CD14-positive monocyte (primary cell): Measurements from ENCODE around the gene IQCN. TPM values are rescaled to one million over a fixed set of nuclear protein-coding genes. Genes with fewer than 3 reads are reported as not detected.

Source experiments
- DNase-seq, 3 donors: peaks; one replicate each; pipeline ENCODE4 v3.0.0-alpha.2; 2011 to 2022
- H2AFZ ChIP-seq: 2 replicates; pipeline ENCODE4 v1.6.0; 2012; ENCODE audit warnings: mild to moderate bottlenecking, low read depth, low read length, inconsistent platforms; ENCODE audit not compliant: insufficient read depth, poor library complexity, severe bottlenecking
- H3K27ac ChIP-seq, 2 donors: 1 replicate in 1 of 2; 2 replicates in 1 of 2; pipeline ENCODE4 v1.5.1; 2012 to 2013; ENCODE audit warnings: low read length in 2 of 2, control low read depth in 1 of 2, inconsistent platforms in 1 of 2, low read depth in 1 of 2, mild to moderate bottlenecking in 1 of 2
- H3K27me3 ChIP-seq, 2 donors: one replicate each; pipeline versions ENCODE4 v1.6.0 to v1.6.1; 2011 to 2013; ENCODE audit warnings: low read length in 2 of 2; ENCODE audit not compliant: control insufficient read depth in 2 of 2, insufficient read depth in 2 of 2
- H3K36me3 ChIP-seq, 2 donors: replicated peaks in 1 of 2; 1 replicate in 1 of 2; 2 replicates in 1 of 2; pipeline versions ENCODE4 v1.5.1 to v1.6.1; 2012 to 2013; ENCODE audit warnings: low read length in 2 of 2, control low read depth in 1 of 2, inconsistent platforms in 1 of 2, mild to moderate bottlenecking in 1 of 2; ENCODE audit not compliant: insufficient read depth in 2 of 2, control insufficient read depth in 1 of 2
- H3K4me1 ChIP-seq, 2 donors: 1 replicate in 1 of 2; 2 replicates in 1 of 2; pipeline versions ENCODE4 v1.5.1 to v1.6.1; 2012 to 2013; ENCODE audit warnings: low read length in 2 of 2, control low read depth in 1 of 2, inconsistent platforms in 1 of 2, mild to moderate bottlenecking in 1 of 2, moderate library complexity in 1 of 2; ENCODE audit not compliant: insufficient read depth in 2 of 2, control insufficient read depth in 1 of 2
- H3K4me2 ChIP-seq: replicated peaks from 2 replicates; pipeline ENCODE3; 2012; ENCODE audit warnings: low read length, moderate library complexity, mild to moderate bottlenecking; ENCODE audit not compliant: poor library complexity, severe bottlenecking; ENCODE audit errors: extremely low read depth
- H3K4me3 ChIP-seq, 3 experiments: fragments of 200-600 bp in 1 of 3; sonication (generic) in 1 of 3; replicated peaks in 1 of 3; 1 replicate in 2 of 3; 2 replicates in 1 of 3; pipeline ENCODE4 v1.5.1; 2011 to 2013; ENCODE audit warnings: low read length in 3 of 3, mild to moderate bottlenecking in 3 of 3, control low read depth in 2 of 3, low read depth in 2 of 3, inconsistent platforms in 1 of 3, moderate library complexity in 1 of 3
- H3K79me2 ChIP-seq: 2 replicates; pipeline ENCODE4 v1.6.0; 2012; ENCODE audit warnings: mild to moderate bottlenecking, control low read depth, inconsistent platforms, low read length, moderate library complexity; ENCODE audit not compliant: insufficient read depth
- H3K9ac ChIP-seq: 2 replicates; pipeline ENCODE4 v1.6.0; 2017; ENCODE audit warnings: low read length, mild to moderate bottlenecking; ENCODE audit not compliant: insufficient read depth, poor library complexity, severe bottlenecking
- H3K9me3 ChIP-seq, 2 donors: replicated peaks in 1 of 2; 1 replicate in 1 of 2; 2 replicates in 1 of 2; pipeline versions ENCODE4 v1.5.1 to v1.6.1; 2012 to 2013; ENCODE audit warnings: low read length in 2 of 2, control low read depth in 1 of 2; ENCODE audit not compliant: control insufficient read depth in 1 of 2, insufficient read depth in 1 of 2
- H4K20me1 ChIP-seq: 2 replicates; pipeline ENCODE4 v1.6.0; 2012; ENCODE audit warnings: mild to moderate bottlenecking, low read length, control low read depth, moderate library complexity; ENCODE audit not compliant: insufficient read depth
- H3K27ac Mint-ChIP-seq, 7 donors: one replicate each; pipeline ENCODE4 v1.8.0; 2020; ENCODE audit warnings: mild to moderate bottlenecking in 7 of 7, mixed read lengths in 7 of 7, moderate library complexity in 6 of 7, inconsistent platforms in 2 of 7
- H3K27me3 Mint-ChIP-seq, 3 donors: one replicate each; pipeline ENCODE4 v1.8.0; 2021 to 2022; ENCODE audit warnings: low read depth in 3 of 3, mild to moderate bottlenecking in 3 of 3, mixed read lengths in 3 of 3, moderate library complexity in 3 of 3, inconsistent platforms in 1 of 3
- H3K36me3 Mint-ChIP-seq, 2 donors: one replicate each; pipeline ENCODE4 v1.8.0; 2020; ENCODE audit warnings: mixed read lengths in 2 of 2, inconsistent platforms in 1 of 2, mild to moderate bottlenecking in 1 of 2
- H3K4me1 Mint-ChIP-seq: one replicate; pipeline ENCODE4 v1.8.0; 2020; ENCODE audit warnings: mild to moderate bottlenecking, mixed read lengths
- H3K4me3 Mint-ChIP-seq, 2 donors: one replicate each; pipeline ENCODE4 v1.8.0; 2020; ENCODE audit warnings: mild to moderate bottlenecking in 2 of 2, mixed read lengths in 2 of 2, moderate library complexity in 1 of 2
- H3K9me3 Mint-ChIP-seq, 7 donors: one replicate each; pipeline ENCODE4 v1.8.0; 2020 to 2022; ENCODE audit warnings: mixed read lengths in 7 of 7, mild to moderate bottlenecking in 6 of 7, moderate library complexity in 6 of 7, inconsistent platforms in 2 of 7
- WGBS: methylation state at CpG from one replicate; pipeline ENCODE4 v1.1.5; 2013; ENCODE audit warnings: missing lambda C conversion rate; ENCODE audit not compliant: insufficient coverage; 5-methylcytosine and 5-hydroxymethylcytosine counted together
- intact Hi-C, 2 donors: fragments of 100-400 bp; cut with micrococcal nuclease; formaldehyde crosslinking; loops; one replicate each; pipeline versions ENCODE4 v1.15.0 to v1.15.1; 2023
- polyA plus RNA-seq, 3 donors: library from polyadenylated mRNA; depleted of rRNA in 1 of 3; unstranded in 2 of 3; stranded (reverse) in 1 of 3; fragments of 300-500 nt in 2 of 3; fragments of >200 nt in 1 of 3; fragmentation: Illumina TruSeq in 2 of 3; gene quantifications; 1 replicate in 2 of 3; 2 replicates in 1 of 3; pipeline ENCODE4 v1.2.3, GENCODE V29; 2012 to 2021
- TF ChIP-seq, protein P1 (sequence below): fragments of 200-600 bp; IDR thresholded peaks from one replicate; pipeline ENCODE4 v1.8.0; 2022; ENCODE audit warnings: antibody characterized with exemption, mild to moderate bottlenecking

The IQCN gene
- polyA plus RNA-seq, 3 donors = 6.9 TPM; not detected in 2

- Histone ChIP-seq H3K79me2 (no peaks in the 10 kb centered on the region), H3K9ac (no peak overlapping the region), H2AFZ (no peak overlapping the region), H3K27me3 (peaks cover 0 to 14% of the 10 kb centered on the region in 2 donors), H3K27ac (no peak overlapping the region), H4K20me1 (no peaks in the 10 kb centered on the region), H3K4me2 (no peak overlapping the region), H3K36me3 (no peaks in the 10 kb centered on the region), H3K4me1 (no peaks in the 10 kb centered on the region), H3K9me3 (peaks cover 0 to 4% of the 10 kb centered on the region in 2 donors), H3K4me3 (no peak overlapping the region)
- WGBS = 92% methylated on average over 17 of the region's 17 CpGs
- H3K27me3 Mint-ChIP-seq = peaks cover 30 to 44% (median 39%) of the 10 kb centered on the region in 3 donors
- H3K27ac Mint-ChIP-seq = no peak overlapping the region
- TF ChIP-seq, protein P1, sequence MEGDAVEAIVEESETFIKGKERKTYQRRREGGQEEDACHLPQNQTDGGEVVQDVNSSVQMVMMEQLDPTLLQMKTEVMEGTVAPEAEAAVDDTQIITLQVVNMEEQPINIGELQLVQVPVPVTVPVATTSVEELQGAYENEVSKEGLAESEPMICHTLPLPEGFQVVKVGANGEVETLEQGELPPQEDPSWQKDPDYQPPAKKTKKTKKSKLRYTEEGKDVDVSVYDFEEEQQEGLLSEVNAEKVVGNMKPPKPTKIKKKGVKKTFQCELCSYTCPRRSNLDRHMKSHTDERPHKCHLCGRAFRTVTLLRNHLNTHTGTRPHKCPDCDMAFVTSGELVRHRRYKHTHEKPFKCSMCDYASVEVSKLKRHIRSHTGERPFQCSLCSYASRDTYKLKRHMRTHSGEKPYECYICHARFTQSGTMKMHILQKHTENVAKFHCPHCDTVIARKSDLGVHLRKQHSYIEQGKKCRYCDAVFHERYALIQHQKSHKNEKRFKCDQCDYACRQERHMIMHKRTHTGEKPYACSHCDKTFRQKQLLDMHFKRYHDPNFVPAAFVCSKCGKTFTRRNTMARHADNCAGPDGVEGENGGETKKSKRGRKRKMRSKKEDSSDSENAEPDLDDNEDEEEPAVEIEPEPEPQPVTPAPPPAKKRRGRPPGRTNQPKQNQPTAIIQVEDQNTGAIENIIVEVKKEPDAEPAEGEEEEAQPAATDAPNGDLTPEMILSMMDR = no peak
- H3K9me3 Mint-ChIP-seq = peaks cover 0 to 11% (median 0%) of the 10 kb centered on the region in 7 donors
- H3K4me1 Mint-ChIP-seq = peaks cover 5% of the 10 kb centered on the region
- intact Hi-C loops = no loop called here
- no peak overlapping the region for H3K4me3 Mint-ChIP-seq
- no peak for DNase-seq
- H3K36me3 Mint-ChIP-seq = no peaks in the 10 kb centered on the region
Observed at GRCh38 chr19:18218159-18218558, 56.1 kb downstream of the IQCN start.

- intact Hi-C loops = no loop called here
- no peak overlapping the region for H3K27ac ChIP-seq
- TF ChIP-seq, protein P1 = no peak
- H3K36me3 Mint-ChIP-seq = no peaks in the 10 kb centered on the region
- H3K27me3 Mint-ChIP-seq = peaks cover 25 to 40% (median 27%) of the 10 kb centered on the region in 3 donors
- 100% methylated on average over 1 of the region's 8 CpGs for WGBS
- DNase-seq = no peak
- H3K36me3 ChIP-seq = no peaks in the 10 kb centered on the region
- H3K27me3 ChIP-seq = peaks cover 0 to 14% of the 10 kb centered on the region in 2 donors
- H3K4me1 Mint-ChIP-seq = peaks cover 5% of the 10 kb centered on the region
- H3K4me3 ChIP-seq = no peak overlapping the region
- H3K9ac ChIP-seq = no peak overlapping the region
- H3K4me1 ChIP-seq = no peaks in the 10 kb centered on the region
- H4K20me1 ChIP-seq = no peaks in the 10 kb centered on the region
- H3K79me2 ChIP-seq = no peaks in the 10 kb centered on the region
- H2AFZ ChIP-seq = no peak overlapping the region
- H3K27ac Mint-ChIP-seq = no peak overlapping the region
- H3K9me3 ChIP-seq = peaks cover 0 to 4% of the 10 kb centered on the region in 2 donors
- no peak overlapping the region for H3K4me2 ChIP-seq
- H3K4me3 Mint-ChIP-seq = no peak overlapping the region
- H3K9me3 Mint-ChIP-seq = peaks cover 0 to 11% (median 0%) of the 10 kb centered on the region in 7 donors
Observed at GRCh38 chr19:18216789-18217188, 57.5 kb downstream of the IQCN start.
